ENCODE results near the gene PI16.
"Not testable (repeated sequence)": the region's sequence is repeated elsewhere in the genome, so short reads cannot be mapped to it uniquely, and the experiment has no call there.

PI16 gene

GRCh38 chr6:36929152-36929551 lies 25.4 kb upstream of the PI16 start:
- no peak for DNase-seq

GRCh38 chr6:36929607-36930006 lies 24.9 kb upstream of the PI16 start:
- DNase-seq: no peak

- DNase-seq: no peak
These were observed 24.1 kb upstream of the PI16 start for GRCh38 chr6:36930483-36930882.

- peak; percentile 89 for DNase-seq
These were observed 21.4 kb upstream of the PI16 start for GRCh38 chr6:36933102-36933501.

- DNase-seq: no peak
These were observed 21.0 kb upstream of the PI16 start for GRCh38 chr6:36933519-36933918.

GRCh38 chr6:36934901-36935300 lies 19.6 kb upstream of the PI16 start:
- no peak for DNase-seq

DNA sequence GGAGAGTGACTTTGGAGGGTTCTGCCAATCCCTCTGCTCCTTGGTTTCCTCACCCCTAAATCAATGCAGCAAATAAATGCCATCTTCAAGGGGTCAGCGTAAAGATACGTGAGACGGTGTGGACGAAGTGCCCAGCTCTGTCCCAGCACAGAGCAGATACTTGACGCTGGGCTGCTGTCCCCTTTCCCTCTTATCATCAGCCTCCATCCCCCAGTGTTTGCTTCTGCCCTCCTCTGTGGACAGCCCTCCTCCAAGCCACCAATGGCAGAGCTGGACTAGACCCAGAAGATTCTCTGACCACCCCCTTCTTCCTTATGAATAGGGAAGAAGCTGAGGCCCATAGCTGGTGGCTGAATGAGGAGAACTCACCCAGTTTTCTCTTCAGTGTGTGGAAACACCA lies 17.7 kb upstream of the PI16 start:
- DNase-seq: no peak

GRCh38 chr6:36937896-36938295 lies 16.6 kb upstream of the PI16 start:
- DNase-seq: no peak

DNA sequence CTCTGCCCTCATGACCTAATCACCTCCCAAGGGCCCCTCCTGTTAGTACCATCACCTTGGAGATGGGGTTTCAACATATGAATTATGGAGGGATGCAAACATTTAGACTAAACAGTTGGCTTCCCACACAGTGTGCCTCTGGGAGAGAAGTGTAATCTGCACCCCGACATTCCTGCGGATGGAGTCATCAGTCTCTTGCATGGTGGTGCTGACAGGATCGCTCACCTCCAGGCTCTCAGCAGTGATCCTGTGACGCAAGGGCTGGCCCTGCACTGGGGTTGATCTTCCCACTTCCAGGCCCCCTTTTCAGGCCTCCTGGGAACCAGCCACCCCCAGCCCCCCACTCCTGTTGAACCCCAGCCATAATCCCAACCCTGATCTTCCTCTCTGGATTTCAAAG lies 16.0 kb upstream of the PI16 start:
- DNase-seq: peak; percentile 49

GRCh38 chr6:36939005-36939404 lies 15.5 kb upstream of the PI16 start:
- not testable (repeated sequence) for DNase-seq

DNA sequence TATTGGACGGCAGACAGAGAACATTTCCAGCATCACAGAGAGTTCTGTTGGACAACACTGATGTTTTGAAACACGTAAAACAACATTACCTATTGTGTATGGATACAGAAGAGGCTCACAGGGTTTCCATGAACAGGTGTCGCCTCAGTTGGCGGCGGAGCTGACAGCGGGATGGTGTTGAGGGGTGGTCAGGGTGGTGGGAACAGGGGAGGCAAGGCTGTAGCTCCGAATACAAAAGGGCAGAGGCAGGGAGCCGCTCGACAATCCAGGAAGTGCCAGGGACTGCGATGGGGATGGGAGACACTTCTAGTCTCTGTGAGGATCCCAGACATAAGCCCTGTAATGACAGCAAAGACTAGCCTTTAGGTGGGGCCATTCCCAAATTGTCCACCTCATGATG lies 14.5 kb upstream of the PI16 start:
- no peak for DNase-seq

GRCh38 chr6:36941561-36941960 lies 13.0 kb upstream of the PI16 start:
- DNase-seq: not testable (repeated sequence)

DNA sequence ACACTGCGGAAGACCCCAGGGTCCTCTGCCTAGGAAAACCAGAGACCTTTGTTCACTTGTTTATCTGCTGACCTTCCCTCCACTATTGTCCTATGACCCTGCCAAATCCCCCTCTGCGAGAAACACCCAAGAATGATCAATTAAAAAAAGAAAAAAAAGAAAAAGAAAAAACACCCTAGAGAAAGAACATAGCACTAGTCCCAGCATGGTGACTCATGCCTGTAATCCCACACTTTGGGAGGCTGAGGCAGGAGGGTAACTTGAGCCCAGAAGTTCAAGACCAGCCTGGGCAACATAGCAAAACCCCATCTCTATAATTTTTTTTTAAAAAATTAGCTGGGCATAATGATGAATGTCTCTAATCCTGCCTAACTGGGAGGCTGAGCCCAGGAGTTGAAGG lies 12.2 kb upstream of the PI16 start:
- DNase-seq: not testable (repeated sequence)

DNA sequence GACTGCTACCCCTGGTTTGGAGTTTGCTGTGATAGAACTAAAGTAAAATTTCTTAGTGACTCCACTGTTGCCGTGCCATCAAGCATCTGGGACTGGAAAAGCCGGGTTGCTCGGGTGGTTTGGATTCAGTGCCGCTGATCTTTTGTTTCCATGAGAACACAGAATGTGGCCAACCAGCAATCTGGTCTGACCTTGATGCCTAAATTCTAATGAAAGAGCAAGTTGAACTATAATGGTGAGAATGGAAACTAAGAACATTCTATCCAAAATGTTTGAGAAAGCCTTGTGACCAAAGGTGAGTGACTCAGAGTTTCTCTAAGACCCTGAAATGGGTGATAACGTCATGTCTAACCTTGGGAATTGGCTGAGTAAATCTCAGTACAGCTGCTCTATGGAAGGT lies 9.9 kb upstream of the PI16 start:
- no peak for DNase-seq

DNA sequence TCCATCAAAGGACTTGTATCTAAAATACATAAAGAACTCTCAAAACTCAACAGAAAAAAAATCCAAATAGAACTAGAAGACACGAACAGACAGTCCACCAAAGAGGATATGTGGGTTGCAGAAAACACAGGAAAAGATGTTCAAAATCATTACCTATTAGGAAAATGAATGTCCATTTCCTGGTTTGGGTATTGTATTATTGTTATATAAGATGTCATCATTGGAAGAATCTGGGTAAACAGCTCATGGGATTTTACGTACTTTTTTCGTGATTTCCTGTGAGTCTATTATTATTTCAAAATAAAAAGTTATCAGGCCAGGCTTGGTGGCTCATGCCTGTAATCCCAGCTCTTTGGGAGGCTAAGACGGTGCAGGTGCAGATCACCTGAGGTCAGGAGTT lies 9.2 kb upstream of the PI16 start:
- DNase-seq: no peak

- DNase-seq: no peak
These were observed 8.0 kb upstream of the PI16 start for GRCh38 chr6:36946526-36946925.

DNA sequence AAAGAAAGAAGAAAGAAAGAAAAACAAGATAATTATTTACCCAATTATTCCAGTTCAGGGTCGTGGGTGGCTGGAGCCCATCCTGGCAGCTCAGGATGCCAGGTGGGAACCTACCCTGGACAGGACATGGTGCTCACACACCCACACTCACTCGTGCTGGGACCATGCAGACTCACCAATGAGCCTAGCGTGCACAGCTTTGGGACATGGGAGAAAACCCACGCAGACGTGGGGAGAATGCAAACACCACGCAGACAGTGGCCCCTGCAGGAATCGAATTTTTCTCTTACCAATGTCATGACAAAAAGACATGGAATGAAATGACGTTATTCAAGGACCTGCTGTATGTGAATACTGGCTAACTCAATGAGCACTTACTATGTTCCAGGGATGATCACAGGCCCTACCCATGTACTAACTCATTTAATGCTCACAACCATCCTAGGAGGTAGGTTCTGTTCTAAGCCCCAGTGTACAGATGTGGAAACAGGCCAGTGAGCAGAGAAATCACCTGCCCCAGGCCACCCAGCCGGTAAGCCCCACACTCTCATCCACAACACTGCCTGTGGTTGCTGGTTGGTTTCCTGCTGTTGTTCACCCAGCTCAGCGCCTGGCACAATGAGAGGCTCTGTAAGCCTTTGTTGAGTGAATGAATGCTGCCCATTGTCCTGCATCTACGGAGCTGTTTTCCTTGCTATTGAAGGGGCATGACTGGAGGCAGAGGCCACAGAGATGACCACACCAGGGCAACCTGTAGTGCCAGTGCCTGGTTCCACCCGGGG lies 6.8 kb upstream of the PI16 start:
- DNase-seq: no peak

DNA sequence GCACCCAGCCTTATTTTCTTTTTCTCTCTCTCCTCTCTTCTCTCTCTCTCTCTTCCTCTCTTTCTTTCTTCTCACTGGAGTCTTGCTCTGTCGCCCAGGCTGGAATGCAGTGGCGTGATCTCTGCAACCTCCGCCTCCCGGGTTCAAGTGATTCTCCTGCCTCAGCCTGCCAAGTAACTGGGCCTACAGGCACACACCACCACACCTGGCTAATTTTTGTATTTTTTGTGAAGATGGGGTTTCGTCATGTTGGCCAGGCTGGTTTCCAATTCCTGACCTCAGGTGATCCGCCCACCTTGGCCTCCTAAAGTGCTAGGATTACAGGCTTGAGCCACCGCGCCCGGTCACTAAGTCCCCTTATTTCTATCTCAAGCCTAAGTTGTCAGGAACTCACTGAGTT lies 5.5 kb upstream of the PI16 start:
- DNase-seq: not testable (repeated sequence)

DNA sequence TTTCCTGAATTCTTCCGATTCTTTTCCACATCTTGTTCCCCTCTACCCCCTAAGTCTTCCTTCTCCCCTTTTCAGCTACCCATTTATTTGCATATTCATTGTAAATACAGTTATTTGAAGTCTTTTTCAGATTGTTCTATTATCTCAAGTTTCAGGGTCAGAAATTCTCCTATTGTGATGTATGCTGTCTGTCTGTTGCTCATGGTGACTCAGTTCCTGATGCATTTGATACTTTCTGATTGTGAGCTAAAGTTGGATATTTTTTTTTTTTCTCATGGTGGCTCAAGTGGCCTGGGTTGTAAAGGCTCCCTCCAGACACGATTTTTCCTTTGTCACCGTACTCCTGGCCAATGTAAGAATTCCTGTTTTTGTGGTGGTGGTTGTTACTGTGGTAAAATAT lies 4.9 kb upstream of the PI16 start:
- DNase-seq: peak; percentile 70

GRCh38 chr6:36953931-36954261 lies 642 bp upstream of the PI16 start:
- no peak for DNase-seq

GRCh38 chr6:36955136-36955535 lies 598 bp downstream of the PI16 start:
- DNase-seq: no peak

DNA sequence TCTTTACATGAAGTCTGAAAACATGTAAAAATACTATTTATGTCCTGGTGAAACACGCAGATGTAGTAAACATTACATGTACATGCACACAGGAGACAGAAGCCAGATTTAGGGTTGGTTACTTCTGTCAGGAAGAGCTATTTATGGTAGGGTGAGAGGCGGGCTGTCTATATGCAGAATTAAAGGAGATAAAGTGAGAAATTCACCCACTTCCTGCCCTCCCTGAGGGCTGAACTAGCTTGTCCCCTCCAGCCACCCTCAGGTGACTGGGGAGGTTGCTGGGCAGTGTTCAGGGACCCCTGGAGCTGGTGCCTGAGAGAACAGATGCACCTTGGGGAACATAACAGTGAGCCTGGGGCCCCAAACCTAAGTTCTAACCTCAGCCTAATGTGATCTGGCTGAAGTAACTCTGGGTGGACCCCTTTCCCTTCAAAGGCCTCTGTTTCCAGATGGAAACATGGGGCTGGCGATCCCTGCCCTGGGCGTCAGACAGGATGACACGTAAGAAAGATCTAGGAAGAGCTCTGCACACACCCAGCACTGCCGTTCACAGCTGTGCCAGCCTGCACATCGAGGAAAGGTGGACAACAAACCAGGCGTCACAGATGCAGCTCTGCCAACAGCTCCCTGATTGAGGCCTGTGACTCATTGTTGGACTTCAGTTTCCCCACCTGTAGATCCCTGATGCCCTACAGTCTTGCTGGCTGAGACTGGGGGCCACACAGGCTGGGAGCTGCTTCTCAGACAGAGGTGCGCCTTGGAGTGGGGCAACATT lies 1.3 kb downstream of the PI16 start:
- no peak for DNase-seq

DNA sequence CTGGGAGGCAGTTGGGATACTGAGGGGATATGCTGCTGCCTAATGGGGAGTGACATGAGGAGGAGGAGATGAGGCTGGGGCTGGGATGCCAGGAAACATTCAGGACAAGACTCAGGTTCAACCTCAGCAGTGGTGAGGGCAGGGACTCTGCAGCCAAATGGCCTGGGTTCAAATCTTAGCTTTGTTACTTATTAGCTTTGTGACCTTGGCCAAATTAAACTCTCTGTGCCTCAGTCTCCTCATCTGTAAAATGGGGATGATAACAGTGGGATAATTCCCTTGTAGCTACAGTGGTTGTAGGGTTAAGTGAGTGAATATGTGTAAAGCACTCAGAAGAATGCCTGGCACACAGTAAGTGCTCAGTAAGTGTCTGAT lies 1.9 kb downstream of the PI16 start:
- DNase-seq: no peak

DNA sequence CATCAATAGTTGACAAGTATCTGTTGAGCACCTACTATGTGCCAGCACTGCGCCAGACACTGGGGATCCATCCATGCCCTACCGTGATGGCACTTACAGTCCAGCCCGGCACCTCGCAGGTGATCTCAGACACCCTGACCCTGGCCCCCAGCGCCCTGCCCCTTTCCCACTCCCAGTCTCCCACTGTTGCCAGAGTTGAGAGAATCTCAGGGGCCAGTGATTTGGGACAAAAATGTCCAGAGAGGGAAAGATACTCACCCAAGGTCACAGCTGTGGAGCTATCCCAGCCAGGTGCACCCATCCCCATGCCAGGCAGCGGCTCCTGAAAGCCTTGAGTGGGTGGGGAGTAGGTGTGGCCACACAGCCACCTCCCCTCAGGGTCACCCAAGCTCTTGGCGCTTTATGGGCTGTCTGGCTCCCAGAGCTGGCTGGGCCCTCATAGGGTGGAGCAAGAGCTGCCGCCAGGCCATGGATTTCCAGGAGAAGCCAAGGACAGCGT lies 3.3 kb downstream of the PI16 start:
- no peak for DNase-seq
